Measurements from ENCODE around the gene ARID3A.

ARID3A gene

DNA sequence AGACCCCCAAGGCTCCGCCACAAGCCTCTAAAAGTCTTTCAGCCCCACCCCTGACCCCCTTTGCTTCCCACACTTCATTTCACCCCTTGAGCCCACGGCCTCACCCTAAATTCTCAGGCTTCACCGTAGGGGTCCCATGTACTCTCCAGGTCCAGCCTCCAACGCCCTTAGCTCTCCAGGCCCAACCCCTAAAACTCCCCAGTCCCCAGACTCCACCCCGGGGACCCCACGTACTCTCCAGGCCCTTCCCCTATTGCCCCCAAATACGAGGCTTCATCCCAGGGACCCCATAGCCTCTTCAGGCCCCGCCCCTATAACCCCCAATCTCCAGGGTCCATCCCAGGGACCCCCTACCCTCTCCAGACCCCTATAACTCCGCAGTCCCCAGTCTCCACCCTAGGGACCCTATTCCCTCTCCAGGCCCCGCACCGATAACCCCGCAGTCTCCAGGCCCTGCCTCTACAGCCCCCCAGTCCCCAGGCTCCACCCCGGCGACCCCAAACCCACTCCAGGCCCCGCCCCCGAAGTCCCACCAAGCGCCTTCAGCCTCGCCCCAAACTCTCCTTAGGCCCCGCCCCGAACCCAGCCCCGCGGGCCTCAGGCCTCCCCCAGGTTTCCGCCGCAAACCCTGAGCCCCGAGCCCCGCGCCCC is 33.5 kb upstream of the ARID3A start:
- no peak for DNase-seq (ENCODE audit: low spot score)

DNA sequence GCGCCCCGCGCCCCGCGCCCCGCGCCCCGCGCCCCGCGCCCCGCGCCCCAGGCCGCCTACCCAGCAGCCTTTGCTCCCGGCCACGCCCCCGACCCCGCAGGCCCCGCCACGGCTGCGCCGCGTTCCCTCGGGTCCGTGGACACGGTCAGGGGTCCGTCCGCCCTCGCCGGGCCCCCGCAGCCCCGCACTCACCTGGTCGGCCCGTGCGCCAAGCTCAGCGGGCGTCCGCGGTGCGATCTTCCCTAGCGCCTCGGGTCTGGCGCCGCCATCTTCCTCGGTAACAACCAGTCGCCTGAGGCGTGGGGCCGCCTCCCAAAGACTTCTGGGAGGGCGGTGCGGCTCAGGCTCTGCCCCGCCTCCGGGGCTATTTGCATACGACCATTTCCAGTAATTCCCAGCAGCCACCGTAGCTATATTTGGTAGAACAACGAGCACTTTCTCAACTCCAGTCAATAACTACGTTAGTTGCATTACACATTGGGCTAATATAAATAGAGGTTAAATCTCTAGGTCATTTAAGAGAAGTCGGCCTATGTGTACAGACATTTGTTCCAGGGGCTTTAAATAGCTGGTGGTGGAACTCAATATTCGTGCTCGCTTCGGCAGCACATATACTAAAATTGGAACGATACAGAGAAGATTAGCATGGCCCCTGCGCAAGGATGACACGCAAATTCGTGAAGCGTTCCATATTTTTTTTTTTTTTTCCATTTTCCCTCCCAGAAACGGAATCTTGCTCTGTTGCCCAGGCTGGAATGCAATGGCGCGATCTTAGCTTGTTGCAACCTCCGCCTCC is 32.7 kb upstream of the ARID3A start, which contains the start of the genes MED16 and RNU6-9:
Gene MED16 (minus strand): TSS at position 294 of the 796 bp plus-strand sequence. CDS start 2,056 bp downstream, outside the sequence.
Gene RNU6-9 (plus strand): TSS at position 591 of the 796 bp plus-strand sequence.
- DNase-seq (ENCODE audit: low spot score): peak; percentile 98

DNA sequence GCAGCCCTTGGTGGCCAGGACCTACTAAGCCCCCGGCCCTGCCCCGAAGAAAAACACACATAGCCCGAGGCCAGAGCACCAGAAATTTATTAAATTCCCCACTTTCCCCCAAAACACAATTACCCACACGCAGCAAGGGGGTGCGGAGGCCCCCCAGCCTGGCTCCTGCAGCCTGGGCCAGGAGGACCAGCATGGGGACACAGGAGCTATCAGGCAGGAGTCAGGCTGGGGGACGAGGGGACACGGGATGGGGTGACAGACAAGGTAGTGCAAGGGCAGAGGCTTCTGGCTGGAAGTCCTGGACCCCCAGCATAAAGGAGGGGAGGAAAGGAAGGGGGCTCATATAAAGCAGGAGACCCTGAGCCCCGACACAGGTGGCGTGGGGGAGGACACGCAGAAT is 29.4 kb upstream of the ARID3A start:
- DNase-seq (ENCODE audit: low spot score): no peak

DNA sequence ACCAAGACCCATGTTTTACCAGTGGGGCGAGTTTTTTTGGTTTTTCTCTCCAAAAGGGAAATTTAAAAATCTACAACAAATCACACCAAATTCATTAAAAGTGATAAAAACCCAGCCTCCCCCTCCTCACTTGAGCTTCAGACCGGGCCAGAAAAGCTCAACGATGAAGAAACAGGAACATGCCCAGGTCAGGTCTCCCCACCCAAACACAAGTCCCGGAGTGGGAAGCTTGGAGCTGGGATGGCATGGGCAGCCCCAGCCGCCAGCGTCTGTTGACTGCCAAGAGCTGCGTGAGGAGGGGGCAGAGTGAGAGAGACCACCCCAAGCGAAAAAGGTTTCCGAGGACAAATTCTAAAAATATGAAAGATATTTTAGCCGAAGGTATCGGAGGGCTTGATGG is 28.8 kb upstream of the ARID3A start:
- DNase-seq (ENCODE audit: low spot score): no peak

DNA sequence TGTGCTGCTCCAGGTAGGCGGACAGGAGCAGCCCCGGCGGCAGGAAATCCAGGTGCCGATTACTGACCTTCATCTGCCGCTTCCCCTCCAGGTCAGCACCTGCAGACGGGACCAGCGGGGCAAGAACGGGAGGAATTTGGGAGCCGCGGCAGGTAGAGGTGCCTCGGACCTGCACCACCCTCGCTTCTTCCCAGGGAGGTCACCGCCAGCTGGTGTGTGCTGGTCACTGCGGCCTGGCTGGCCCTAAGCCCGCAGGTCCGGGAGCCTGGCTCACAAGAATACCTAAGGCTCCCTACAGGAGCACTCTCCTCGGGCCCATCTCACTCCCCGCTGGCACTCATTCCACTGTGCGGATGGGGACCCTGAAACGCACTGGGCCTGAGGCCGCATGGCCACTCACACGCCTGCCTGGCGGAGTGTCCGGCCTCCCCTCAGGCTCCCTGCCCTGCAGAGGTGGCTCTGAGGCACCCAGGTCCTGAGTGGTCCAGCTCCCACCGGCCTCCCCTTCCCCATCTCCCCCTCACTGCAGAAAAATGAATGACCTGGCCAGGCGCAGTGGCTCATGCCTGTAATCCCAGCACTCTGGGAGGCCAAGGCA is 28.3 kb upstream of the ARID3A start:
- DNase-seq (ENCODE audit: low spot score): no peak

DNA sequence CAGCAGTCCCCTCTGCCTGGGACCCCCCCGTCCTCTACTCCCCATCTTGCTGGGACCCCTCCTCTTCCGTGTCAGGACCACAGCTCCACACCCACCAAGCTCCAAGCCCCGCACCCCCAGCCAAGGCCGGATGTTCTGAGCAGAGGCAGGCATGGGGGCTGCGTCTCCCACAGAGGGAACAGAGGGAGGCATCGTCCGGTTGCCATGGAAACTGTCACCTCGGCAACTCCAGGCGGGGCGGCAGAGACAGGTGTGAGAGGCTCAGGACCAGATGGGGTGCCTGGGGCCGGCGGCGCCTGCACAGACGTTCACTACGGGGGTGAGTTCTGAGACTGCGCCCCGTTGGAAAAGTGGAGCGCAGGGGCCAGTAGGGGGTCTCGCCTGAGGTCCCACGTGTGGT is 27.2 kb upstream of the ARID3A start:
- DNase-seq (ENCODE audit: low spot score): no peak

DNA sequence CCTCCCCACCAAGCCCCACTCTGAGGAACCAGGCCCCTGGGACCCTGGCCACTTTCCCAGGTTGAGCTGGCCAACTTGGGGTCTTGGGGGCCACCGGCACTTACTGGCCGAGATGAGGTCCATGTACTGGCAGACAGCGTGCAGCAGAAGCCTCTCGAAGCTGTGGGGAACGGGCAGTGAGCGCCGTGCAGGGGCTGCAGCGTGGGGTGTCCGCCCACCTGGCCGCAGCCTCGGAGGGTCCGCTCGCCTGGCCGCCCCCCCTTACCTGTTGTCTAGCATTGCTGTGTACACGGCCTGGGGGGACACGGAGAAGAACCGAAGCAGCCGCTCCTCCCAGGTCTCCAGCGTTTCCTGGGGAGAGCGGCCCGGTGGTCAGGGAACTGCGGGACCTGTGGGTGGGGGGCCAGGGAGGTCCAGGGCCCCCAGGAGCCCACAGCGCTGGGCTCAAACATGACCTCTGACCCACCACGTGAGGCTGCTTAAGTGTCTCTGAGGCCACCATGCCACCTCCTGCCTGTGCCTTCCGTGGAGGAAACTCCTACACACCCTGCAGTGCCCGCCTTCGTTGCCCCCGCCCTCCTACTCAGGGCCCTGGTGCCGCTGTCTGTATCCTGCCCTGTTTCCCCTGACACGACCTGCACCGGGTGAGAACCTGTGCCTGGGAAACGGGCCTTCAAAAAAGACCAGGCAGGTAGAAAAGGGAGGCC is 26.3 kb upstream of the ARID3A start:
- DNase-seq (ENCODE audit: low spot score): no peak

DNA sequence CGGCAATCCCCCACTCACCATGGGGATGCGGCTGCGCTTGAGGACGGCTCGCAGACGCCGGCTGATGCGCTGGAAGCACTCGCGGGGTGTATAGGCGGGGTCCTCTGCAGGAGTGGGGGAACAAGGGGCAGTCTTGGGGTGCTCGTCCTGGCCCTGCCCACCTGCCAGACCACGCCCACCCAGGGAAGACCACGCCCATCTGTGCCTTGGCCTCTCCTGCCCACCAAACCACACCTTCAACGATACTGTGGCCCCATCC is 25.9 kb upstream of the ARID3A start:
- DNase-seq (ENCODE audit: low spot score): no peak

DNA sequence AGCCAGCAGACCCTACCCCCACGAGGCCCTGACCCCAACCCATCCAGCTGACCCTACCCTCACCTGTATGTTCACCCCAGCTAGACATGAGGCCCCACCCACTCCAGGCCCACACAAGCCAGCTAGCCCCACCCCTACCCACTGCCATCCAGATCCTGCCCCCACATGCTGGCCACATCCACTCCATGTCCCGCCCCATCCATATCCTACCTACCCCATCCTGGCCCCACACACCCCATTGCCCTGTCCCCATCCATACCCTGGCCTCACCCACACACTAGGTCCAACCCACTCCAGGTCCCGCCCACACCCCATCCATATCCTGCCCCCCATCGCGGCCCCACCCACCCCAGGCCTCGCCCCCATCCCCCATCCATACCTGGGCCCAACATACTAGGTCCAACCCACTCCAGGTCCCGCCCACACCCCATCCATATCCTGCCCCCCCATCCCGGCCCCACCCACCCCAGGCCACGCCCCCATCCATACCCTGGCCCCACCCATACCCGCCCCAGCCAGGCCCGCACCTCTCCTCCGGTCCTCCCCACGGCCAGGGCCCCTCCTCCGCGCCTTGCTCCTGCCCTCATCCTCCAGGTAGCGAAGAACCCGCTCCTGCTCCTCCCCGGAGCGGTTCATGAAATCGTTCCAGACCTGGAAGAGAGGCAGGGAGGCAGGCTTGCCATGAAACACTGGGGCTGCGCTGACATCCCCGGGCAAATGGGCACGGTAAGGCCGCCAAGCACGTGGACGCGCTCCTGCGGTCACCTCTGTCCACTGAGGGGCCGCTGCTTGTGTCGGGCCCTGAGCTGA is 25.3 kb upstream of the ARID3A start:
- DNase-seq (ENCODE audit: low spot score): no peak

DNA sequence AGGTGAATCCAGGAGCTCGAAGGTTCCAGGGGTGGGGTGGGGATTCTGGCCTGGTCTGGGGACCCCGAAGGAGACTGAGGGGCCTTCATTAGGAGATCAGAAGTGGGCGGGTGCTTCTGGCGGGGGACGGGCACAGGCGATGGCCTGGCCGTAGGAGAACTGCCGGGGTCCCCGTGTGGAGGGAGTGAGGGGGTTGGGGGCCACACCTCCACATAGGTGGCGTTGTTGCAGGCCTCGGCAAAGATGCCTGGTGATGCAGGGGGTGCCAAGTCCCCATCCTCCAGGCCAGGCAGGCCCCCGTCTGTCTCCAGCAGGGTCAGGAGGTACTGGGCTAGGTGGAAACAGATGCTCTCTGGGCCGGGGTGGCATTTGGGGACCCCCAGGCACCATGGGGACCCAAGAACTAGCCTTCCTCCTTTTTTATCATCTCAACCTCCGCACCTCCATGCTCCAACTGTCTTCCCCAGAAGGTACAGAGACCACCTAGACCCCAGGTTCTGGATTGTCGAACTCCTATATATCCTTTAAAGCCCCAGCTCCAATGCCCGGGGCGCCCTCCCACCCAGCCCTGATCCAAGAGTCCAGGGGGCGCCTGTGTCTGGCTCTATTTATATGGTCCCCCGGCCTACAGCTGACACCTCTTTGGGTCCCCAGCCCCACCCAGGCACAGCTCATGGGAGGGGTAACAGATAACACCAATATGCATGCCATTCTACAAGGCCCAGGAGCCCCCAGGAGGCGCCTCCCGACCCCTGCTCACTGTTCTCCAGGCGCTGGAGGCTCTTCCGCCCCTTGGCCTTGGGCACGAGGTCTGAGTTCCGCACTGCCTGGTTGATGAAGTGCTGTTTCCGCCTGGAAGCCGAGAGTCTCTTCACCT is 24.4 kb upstream of the ARID3A start:
- no peak for DNase-seq (ENCODE audit: low spot score)

DNA sequence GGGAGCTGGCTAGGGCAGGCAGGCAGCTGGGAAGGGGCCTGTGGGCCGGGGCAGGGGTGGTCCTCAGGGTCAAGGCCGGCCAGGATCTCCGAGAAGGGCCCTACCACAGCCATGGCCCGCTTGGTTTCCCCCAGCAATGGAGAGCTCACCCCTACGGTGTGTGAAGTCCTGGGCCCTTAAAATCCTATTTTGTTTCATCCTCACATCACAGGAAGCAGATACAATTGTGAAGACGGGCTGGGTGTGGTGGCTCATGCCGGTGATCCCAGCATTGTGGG is 23.8 kb upstream of the ARID3A start:
- DNase-seq (ENCODE audit: low spot score): no peak

DNA sequence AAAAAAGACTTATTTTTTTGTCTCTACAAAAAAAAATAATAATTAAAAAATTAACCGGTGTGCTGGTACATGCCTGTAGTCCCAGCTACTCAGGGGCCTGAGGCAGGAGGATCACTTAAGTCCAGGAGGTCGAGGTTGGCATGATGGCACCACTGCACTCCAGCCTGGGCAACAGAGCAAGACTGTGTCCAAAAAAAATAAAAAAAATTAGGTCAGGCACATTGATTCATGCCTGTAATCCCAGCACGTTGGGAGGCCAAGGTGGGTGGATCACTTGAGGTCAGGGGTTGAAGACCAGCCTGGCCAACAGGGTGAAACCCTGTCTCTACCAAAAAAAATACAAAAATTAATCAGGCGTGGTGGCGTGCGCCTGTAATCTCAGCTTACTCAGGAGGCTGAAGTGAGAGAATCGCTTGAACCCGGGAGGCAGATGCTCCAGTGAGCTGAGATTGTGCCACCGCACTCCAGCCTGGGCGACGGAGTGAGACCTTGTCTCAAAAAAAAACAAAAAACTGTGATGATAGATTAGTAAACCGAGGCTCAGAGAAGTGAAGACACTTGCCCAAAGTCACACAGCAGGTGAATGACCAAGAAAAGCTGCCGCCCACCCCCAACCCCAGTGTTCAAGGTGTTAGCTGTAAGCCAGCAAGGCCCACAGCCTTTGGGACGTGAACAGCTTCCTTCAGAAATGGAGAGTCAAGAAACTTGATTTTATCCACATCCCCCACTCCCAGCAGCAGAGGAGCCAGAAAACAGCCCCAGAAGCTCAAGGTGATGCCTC is 23.2 kb upstream of the ARID3A start:
- DNase-seq (ENCODE audit: low spot score): no peak

DNA sequence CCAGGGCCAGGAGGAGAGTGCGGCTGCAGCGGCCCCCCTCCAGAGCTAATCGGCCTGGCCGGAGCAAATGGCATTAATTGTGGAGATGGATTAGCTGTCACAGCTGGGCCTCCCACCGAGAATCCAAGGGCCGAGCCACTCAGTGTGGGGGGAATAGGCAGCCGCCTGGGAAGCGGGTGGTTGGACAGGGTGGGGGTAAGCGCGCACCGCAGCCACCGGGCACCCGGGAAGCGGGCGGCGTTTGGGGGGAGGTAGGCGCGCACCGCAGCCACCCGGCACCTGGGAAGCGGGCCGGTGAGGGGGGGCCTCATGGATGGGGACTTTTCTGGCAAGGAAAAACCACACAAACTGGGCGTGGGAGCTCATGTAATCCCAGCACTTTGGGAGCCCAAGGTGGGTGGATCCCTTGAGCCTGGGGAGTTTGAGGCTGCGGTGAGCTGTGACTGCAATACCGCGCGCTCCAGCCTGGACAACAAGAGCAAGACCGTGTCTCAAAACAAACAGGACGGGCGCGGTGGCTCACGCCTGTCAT is 22.5 kb upstream of the ARID3A start:
- DNase-seq (ENCODE audit: low spot score): no peak

DNA sequence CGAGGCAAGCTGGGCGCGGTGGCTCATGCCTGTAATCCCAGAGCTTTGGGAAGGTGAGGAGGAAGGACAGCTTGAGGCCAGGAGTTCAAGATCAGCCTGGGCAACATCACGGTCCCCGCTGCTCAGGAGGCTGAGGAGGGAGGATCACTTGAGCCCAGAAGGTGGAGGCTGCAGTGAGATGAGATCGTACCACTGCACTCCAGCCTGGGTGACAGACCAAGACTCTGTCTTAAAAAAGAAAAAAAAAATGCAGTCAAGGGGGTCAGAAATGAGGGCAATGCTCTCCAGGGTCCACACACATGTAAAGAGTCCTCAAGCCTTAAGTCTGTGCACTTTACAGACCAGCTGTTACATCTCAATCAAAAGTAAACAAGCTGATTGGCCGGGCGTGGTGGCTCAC is 21.3 kb upstream of the ARID3A start:
- DNase-seq (ENCODE audit: low spot score): no peak

DNA sequence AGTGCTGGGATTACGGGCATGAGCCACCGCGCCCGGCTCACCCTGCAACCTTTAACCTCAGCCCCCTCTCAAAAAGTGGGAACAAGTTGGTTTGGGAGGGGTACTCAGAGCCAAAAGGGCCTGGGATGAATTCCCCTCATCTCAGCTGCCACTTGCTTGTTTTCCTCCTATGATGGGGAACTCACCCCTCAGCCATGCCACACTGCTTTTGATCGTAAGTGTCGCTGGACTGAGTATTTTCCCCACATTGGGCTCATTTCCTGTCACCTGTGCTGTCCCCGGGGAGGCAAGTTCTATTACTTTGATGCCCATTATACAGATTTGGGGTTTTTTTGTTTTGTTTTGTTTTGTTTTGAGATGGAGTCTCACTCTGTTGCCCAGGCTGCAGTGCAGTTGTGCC is 19.4 kb upstream of the ARID3A start:
- DNase-seq (ENCODE audit: low spot score): no peak

DNA sequence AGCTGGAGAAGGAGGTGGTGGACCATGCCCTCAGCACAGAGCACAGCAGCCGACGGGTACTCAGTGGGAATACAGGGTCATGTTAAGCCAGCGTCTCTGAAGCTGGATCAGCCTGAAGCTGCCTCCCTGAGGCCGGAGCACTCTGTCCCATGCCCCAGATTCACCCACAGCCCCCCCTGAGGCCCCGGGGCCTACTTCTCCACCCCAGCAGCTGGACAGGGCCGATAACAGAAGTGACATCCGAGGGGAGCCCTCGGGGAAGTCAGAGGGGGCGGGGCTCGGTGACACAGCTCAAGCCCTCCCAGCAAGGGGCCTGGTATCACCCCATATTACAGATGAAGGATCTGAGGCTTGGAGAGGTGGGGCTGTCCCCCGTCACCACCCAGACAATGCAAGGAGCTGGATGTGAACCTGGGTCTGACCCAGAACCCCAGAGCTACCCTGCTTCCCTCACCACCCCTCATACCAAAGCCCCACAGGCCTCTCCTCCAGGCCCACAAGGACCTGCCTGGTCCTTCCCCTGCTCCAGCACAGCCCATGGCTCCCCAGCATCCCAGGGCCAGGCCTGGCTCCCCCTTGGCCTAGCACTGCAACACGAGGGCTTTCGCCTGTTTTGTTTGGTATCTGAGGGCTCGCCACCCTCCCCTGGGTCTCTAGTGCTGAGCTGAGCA is 18.5 kb upstream of the ARID3A start:
- DNase-seq (ENCODE audit: low spot score): no peak

DNA sequence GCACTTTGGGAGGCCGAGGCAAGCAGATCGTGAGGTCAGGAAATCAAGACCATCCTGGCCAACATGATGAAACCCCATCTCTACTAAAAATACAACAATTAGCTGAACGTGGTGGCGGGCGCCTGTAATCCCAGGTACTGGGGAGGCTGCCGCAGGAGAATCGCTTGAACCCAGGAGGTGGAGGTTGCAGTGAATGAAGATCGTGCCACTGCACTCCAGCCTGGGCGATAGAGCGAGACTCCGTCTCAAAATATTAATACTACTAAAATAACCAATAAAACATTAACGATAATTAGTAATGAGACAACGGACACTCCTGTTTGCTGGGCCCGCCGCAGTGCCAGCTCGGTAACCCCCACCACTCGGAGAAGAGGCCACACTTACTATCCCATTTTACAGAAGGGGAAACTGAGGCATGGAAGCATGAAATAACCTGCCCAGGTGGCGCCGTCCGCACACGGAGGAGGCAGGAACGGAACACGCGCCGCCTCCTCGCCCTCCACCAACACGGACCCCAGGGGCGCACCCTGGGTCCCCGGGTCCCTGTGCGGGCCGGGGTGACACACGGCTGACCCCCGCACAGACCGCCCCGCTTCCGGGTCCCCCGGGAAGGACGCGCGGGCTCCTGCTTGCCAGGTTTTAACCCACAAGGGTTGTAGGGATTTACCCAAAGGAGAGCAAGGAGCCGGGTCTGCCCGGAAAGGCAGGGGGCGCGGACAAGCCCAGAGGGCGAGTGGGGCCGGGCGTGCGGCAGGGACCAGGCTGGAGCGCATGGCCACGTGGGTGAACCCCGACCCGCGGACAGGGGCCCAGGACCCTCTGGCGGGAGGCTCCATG is 14.4 kb upstream of the ARID3A start:
- no peak for DNase-seq (ENCODE audit: low spot score)

DNA sequence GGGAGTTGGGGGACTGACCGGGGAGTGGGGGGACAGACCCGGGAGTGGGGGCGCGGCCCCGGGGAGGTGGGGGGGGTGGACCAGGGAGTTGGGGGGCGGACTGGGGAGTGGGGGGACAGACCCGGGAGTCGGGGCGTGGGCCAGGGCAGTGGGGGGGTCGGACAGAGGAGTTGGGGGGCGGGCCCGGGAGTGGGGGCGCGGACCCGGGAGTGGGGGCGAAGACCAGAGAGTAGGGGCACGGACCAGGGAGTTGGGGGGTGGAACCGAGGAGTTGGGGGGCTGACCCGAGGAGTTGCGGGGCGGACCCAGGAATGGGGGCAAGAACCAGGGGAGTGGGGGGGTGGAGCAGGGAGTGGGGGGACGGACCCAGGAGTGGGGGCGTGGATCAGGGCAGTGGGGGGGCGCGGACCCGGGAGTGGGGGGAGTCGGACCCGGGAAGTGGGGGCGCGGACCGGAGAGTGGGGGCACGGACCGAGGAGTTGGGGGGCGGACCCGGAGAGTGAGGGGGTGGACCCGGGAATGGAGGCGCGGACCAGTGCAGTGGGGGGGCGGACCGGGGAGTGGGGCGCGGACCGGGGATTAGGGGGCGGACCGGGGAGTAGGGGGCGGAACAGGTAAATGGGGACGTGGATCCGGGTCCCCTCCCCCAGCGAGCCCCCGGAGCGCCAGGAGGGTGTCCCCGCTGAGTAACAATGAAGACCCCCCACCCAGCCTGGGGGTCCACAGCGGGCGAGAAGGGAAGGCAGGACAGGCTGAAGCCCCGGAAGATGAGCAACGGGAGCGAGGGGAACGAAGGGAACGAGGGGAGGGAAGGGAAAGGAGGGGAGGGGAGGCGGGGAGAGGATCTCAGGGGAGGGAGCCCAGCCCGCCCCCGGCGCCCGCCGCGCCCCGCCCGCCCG is 13.4 kb upstream of the ARID3A start:
- no peak for DNase-seq (ENCODE audit: low spot score)

Measured in AG08395 (cell line).